ENCODE data around the gene EEF1B2. TPM values are rescaled to one million over a fixed set of nuclear protein-coding genes. Genes with fewer than 3 reads are reported as not detected.
"Not testable (repeated sequence)": the region's sequence is repeated elsewhere in the genome, so short reads cannot be mapped to it uniquely, and the experiment has no call there.

The EEF1B2 gene
- total RNA-seq, 1 donor, result 442 TPM

DNA sequence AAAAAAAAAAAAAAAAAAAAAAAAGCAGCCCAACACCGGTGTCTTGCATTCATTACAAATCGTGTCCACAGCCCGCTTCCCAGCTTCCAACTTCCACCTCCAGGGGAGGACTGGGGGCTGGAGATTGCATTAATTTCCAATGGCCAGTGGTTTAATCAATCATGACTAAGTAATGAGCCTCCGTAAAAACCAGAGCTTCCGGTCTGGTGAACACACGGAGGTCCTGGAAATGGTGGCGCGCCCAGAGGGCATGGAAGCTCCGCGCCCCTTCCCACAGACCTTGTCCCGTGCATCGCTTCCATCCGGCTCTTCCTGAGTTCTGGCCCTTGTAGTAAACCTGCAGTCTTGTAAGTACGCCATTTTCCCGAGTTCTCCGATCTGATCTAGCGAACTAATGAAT, 43.6 kb downstream of the EEF1B2 start:
- Histone ChIP-seq H2AFZ (ENCODE audit: low read length) (no peak overlapping the region), H3K27ac (ENCODE audit: low read depth, low read length) (no peak overlapping the region), H3K36me3 (ENCODE audit: insufficient read depth, low read length) (no peaks in the 10 kb centered on the region), H4K20me1 (ENCODE audit: insufficient read depth, low read length) (peaks cover 5% of the 10 kb centered on the region), H3K79me2 (ENCODE audit: insufficient read depth, low read length) (peaks cover 71% of the 10 kb centered on the region), H3K4me2 (ENCODE audit: insufficient read depth, low read length) (no peak overlapping the region), H3K4me1 (ENCODE audit: insufficient read depth, low read length) (peaks cover 6% of the 10 kb centered on the region), H3K4me3 (ENCODE audit: insufficient read depth, low read length) (no peak overlapping the region), H3K9me3 (ENCODE audit: low read depth, low read length) (no peaks in the 10 kb centered on the region), H3K27me3 (ENCODE audit: insufficient read depth, low read length) (no peaks in the 10 kb centered on the region)
- TF ChIP-seq, protein P1, sequence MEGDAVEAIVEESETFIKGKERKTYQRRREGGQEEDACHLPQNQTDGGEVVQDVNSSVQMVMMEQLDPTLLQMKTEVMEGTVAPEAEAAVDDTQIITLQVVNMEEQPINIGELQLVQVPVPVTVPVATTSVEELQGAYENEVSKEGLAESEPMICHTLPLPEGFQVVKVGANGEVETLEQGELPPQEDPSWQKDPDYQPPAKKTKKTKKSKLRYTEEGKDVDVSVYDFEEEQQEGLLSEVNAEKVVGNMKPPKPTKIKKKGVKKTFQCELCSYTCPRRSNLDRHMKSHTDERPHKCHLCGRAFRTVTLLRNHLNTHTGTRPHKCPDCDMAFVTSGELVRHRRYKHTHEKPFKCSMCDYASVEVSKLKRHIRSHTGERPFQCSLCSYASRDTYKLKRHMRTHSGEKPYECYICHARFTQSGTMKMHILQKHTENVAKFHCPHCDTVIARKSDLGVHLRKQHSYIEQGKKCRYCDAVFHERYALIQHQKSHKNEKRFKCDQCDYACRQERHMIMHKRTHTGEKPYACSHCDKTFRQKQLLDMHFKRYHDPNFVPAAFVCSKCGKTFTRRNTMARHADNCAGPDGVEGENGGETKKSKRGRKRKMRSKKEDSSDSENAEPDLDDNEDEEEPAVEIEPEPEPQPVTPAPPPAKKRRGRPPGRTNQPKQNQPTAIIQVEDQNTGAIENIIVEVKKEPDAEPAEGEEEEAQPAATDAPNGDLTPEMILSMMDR (IDR thresholded peaks at IDR 0.05; ENCODE audit: extremely low read depth, low read depth, low read length), result no peak
- no peak for DNase-seq (ENCODE audit: insufficient read length, low spot score, missing footprints)

DNA sequence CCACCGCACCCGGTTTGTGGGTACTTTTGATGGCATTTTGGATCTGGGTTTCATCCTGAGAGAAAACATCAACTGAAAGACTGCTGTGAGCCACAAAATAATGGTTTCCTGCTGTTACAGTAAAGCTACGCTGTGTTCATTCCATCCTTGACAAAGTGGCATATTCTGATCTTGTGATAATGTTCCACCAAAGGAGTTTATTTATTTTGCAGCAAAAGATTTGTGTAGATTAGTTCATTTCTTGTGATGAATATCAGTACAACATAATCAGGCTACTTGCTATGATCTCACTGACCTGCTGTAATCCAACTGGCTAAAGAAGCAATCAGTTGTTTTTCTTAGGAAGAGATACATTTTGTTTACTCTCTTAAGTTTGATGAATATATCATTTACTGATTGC, 45.0 kb downstream of the EEF1B2 start:
- no peaks in the 10 kb centered on the region for H4K20me1 ChIP-seq (ENCODE audit: insufficient read depth, low read length)
- H3K27ac ChIP-seq (ENCODE audit: low read depth, low read length), result no peak overlapping the region
- H3K79me2 ChIP-seq (ENCODE audit: insufficient read depth, low read length), result peaks cover 80% of the 10 kb centered on the region
- no peak overlapping the region for H3K4me2 ChIP-seq (ENCODE audit: insufficient read depth, low read length)
- H2AFZ ChIP-seq (ENCODE audit: low read length), result no peak overlapping the region
- no peaks in the 10 kb centered on the region for H3K27me3 ChIP-seq (ENCODE audit: insufficient read depth, low read length)
- H3K9me3 ChIP-seq (ENCODE audit: low read depth, low read length), result no peaks in the 10 kb centered on the region
- H3K36me3 ChIP-seq (ENCODE audit: insufficient read depth, low read length), result no peaks in the 10 kb centered on the region
- TF ChIP-seq, protein P1 (IDR thresholded peaks at IDR 0.05; ENCODE audit: extremely low read depth, low read depth, low read length), result no peak
- H3K4me3 ChIP-seq (ENCODE audit: insufficient read depth, low read length), result no peak overlapping the region
- peak; percentile 48 for DNase-seq (ENCODE audit: insufficient read length, low spot score, missing footprints)
- H3K4me1 ChIP-seq (ENCODE audit: insufficient read depth, low read length), result no peaks in the 10 kb centered on the region

DNA sequence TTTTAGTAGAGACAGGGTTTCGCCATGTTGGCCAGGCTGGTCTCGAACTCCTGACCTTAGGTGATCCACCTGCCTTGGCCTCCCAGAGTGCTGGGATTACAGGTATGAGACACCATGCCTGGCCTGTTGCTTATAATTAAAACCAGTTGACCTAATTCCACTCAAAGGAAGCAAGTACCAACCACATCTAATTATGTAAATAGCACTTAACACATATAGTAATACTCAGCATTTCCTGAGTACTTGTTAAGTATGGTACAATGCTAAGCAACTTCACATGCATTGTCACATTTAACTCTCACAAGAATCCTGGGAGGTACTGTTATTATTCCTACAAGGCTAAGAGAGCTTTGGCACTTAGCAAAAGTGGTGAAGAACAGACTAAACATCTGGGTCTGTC, 47.6 kb downstream of the EEF1B2 start:
- not testable (repeated sequence) for H3K36me3 ChIP-seq (ENCODE audit: insufficient read depth, low read length); H3K4me2 ChIP-seq (ENCODE audit: insufficient read depth, low read length); DNase-seq (ENCODE audit: insufficient read length, low spot score, missing footprints); H4K20me1 ChIP-seq (ENCODE audit: insufficient read depth, low read length); H3K27me3 ChIP-seq (ENCODE audit: insufficient read depth, low read length); H3K9me3 ChIP-seq (ENCODE audit: low read depth, low read length); H3K4me3 ChIP-seq (ENCODE audit: insufficient read depth, low read length); H2AFZ ChIP-seq (ENCODE audit: low read length); H3K27ac ChIP-seq (ENCODE audit: low read depth, low read length)
- peaks cover 75% of the 10 kb centered on the region for H3K79me2 ChIP-seq (ENCODE audit: insufficient read depth, low read length)
- peaks cover 11% of the 10 kb centered on the region for H3K4me1 ChIP-seq (ENCODE audit: insufficient read depth, low read length)

DNA sequence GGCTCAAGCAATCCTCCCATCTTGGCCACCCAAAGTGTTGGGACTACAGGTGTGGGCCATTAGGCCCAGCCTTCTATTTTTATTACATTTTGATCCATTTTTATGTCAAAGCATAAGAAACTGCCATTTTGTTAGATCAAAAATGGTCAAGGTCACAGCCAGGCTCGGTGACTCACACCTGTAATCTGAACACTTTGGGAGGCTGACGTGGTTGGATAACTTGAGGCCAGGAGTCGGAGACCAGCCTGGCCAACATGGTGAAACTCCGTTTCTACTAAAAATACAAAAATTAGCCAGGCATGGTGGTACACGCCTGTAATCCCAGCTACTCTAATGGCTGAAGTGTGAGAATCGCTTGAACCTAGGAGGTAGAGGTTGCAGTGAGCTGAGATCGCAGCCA, 49.2 kb downstream of the EEF1B2 start:
- Histone ChIP-seq H3K79me2 (ENCODE audit: insufficient read depth, low read length) (peaks cover 65% of the 10 kb centered on the region), H4K20me1 (ENCODE audit: insufficient read depth, low read length) (no peaks in the 10 kb centered on the region), H3K36me3 (ENCODE audit: insufficient read depth, low read length) (no peaks in the 10 kb centered on the region), H3K27ac (ENCODE audit: low read depth, low read length) (no peak overlapping the region), H2AFZ (ENCODE audit: low read length) (no peak overlapping the region), H3K4me3 (ENCODE audit: insufficient read depth, low read length) (no peak overlapping the region), H3K9me3 (ENCODE audit: low read depth, low read length) (no peaks in the 10 kb centered on the region), H3K4me2 (ENCODE audit: insufficient read depth, low read length) (no peak overlapping the region), H3K4me1 (ENCODE audit: insufficient read depth, low read length) (peaks cover 16% of the 10 kb centered on the region), H3K27me3 (ENCODE audit: insufficient read depth, low read length) (no peaks in the 10 kb centered on the region)
- DNase-seq (ENCODE audit: insufficient read length, low spot score, missing footprints), result no peak
- TF ChIP-seq, protein P1 (IDR thresholded peaks at IDR 0.05; ENCODE audit: extremely low read depth, low read depth, low read length), result no peak
